K562 treated with DMSO at 1 percent for 4 hours (cell line): Measurements from ENCODE around the gene YAF2. TPM values are rescaled to one million over a fixed set of nuclear protein-coding genes. Genes with fewer than 3 reads are reported as not detected.

Experiments used
- total RNA-seq: library from RNA; unstranded; fragments of 300-600 nt; gene quantifications from 2 replicates; pipeline ENCODE4 v1.2.3, GENCODE V29; 2022; ENCODE audit not compliant: insufficient read depth

Gene YAF2
- total RNA-seq: 6.1 and 6.3 TPM in 2 replicates

GRCh38 chr12:42238240-42239140, at the start of gene YAF2:
YAF2 (minus strand) TSS chr12:42238248; CDS start chr12:42238180, 68 bp downstream.

GRCh38 chr12:42144408-42145196, 93.4 kb downstream of the YAF2 start, which contains the start of gene GXYLT1:
GXYLT1 (minus strand) TSS chr12:42144874; CDS start chr12:42144646, 228 bp downstream.

Other genes starting within 250 kb of the YAF2 start
- 4.9 and 6.4 TPM in 2 replicates for gene GXYLT1, start 93.4 kb downstream of the YAF2 start, total RNA-seq
- gene ZCRB1, start 87.8 kb upstream of the YAF2 start, total RNA-seq: 30.2 and 41.6 TPM in 2 replicates
- 35.7 and 56.7 TPM in 2 replicates for gene PPHLN1, start 87.9 kb upstream of the YAF2 start, total RNA-seq